Measurements from ENCODE around the gene CD2AP.
"Not testable (repeated sequence)": the region's sequence is repeated elsewhere in the genome, so short reads cannot be mapped to it uniquely, and the experiment has no call there.

Gene CD2AP

DNA sequence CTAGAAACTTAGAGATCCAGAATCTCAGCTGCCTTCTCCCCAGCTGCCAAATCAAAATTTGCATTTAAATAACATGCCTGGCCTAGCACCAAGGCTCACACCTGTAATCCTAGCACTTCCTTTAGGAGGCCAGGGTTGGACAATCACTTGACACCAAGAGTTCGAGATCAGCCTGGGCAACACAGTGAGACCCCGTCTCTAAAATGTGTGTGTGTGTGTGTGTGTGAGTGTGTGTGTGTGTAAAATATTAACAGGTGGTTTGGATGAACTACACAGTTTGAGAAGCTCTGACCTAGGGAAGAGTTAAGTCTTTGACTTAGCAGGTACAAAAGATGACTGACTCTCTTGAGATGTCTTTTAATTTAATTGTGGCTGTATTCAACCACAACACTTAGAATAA is 20.2 kb upstream of the CD2AP start:
- no peak for DNase-seq (ENCODE audit: low read depth in 3 of 3)

DNA sequence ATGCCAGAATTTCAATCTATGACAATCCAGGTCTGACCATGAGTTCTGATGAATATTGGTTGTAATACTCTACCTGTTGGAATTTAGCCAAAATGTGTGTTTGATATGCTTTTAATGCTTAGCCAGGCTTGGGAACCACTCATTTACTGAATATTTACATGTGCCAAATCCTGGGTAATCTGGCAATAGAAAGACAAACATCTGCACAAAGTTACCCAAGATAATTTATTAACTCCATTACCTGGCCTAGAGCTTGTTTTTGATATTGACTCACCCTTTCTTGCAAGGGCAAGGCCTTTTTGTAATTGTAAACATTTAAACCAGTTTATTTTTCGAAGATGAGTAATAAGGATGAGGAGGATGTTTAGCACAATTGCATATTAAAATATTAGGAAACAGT is 13.5 kb upstream of the CD2AP start:
- no peak for DNase-seq (ENCODE audit: low read depth in 3 of 3)

DNA sequence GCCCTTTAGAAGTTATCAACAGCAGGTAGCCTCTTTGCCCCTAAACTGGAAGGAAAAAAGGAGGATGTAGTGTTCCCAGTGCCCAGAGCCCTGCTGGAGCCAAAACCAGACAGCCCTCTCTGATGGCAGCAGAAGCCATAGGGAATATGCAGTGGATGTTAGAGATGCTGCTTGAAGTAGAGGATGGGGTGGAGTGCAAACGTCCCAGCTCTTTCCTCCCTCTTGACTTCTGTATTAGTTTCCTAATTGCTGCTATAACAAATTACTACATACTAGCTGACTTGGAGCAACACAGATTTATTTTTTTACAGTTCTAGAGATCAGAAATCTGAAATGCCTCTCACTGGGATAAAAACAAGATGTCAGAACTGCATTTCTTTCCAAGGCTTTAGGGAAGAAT is 12.5 kb upstream of the CD2AP start:
- DNase-seq (ENCODE audit: low read depth in 3 of 3): no peak

DNA sequence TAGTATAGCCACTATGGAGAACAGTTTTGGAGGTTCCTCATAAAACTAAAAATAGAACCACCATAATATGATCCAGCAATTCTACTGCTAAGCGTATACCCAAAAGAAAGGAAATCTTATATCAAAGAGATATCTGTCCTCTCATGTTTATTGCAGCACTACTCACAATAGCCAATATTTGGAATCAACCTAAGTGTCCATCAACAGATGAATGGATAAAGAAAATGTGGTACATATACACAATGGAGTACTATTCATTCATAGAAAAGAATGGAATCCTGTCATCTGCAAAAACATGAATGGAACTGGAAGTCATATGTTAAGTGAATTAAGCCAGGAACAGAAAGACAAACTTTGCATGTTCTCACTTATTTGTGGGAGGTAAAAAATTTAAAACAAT is 5.7 kb upstream of the CD2AP start:
- no peak for DNase-seq (ENCODE audit: low read depth in 3 of 3)

DNA sequence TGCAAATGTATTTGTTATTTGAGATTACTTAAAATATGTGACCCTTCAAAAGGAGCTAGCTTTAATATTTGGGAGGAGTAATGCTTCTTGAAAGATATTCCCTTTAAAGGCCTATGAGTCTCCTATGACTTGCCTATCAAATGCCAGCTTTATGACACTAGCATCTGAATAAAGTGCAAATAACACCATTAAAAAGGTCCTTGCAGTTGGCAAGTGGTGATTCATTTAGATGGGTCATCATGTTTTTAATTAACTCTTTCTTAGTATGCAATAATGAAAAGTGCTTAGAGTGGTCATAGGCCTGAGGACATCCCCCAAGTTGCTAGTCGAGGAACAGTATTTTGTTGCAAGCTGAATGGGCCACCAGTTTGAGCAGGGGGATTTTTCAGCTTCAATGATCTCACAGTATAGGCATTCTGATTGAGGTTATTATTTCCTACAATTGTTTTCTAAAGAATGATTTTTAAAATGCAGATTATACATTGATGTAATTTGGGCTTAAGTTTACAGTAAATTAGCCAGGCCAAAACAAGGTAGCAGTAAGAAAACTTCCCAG is 3.7 kb upstream of the CD2AP start:
- no peak for DNase-seq (ENCODE audit: low read depth in 3 of 3)

DNA sequence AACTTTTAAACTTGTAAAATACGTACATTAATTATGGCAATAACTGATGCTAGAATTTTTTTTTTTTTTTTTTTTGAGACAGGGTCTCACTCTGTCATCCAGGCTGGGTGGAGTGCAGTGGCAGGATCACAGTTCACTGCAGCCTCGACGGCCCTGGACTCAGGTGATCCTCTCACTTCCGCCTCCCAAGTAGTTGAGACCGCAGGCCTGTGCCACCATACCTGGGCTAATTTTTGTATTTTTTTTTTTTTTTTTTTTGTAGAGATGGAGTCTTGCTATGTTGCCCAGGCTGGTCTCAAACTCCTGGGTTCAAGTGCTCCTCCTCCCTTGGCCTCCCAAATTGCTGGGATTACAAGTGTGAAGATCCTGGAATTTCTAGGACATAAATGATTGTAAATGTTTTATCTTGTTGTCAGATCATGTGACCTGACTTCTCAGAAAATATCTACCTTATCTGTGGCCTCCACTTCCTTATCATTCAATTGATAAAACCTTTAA is 2.2 kb upstream of the CD2AP start:
- no peak for DNase-seq (ENCODE audit: low read depth in 3 of 3)

DNA sequence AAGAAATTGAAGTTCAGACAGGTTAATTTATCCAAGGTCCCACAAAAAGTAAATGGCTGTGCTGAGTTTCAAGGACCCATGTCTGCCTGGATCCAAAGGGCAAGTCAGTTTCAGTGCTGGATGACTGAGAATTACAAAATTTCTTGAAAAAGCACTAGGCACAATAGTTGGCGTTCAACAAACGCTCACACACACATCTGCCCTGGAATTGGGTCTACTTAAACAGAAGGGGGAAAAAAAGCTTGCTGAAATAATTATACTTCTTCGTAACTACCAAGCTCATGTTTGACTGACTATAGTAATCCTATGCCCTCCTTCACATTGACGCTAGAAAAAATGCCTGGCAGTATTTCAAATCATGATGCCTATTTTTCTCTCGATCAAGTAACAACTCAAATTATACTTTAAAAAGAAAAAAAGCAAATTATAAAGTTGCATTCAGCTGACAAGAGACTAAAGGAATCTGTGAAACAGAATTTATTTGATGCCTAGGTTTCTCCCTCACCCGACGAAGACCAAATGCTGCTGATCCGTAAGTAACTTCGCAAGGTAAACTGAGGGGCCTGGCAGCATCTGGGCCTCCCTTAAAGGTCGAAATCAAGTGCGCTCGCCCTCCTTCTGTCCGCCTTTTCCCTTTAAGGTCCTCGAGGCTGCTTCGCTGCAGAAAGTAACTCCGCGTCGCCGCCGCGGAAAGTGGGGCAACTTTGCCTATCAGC is 650 bp upstream of the CD2AP start:
- no peak for DNase-seq (ENCODE audit: low read depth in 3 of 3)

DNA sequence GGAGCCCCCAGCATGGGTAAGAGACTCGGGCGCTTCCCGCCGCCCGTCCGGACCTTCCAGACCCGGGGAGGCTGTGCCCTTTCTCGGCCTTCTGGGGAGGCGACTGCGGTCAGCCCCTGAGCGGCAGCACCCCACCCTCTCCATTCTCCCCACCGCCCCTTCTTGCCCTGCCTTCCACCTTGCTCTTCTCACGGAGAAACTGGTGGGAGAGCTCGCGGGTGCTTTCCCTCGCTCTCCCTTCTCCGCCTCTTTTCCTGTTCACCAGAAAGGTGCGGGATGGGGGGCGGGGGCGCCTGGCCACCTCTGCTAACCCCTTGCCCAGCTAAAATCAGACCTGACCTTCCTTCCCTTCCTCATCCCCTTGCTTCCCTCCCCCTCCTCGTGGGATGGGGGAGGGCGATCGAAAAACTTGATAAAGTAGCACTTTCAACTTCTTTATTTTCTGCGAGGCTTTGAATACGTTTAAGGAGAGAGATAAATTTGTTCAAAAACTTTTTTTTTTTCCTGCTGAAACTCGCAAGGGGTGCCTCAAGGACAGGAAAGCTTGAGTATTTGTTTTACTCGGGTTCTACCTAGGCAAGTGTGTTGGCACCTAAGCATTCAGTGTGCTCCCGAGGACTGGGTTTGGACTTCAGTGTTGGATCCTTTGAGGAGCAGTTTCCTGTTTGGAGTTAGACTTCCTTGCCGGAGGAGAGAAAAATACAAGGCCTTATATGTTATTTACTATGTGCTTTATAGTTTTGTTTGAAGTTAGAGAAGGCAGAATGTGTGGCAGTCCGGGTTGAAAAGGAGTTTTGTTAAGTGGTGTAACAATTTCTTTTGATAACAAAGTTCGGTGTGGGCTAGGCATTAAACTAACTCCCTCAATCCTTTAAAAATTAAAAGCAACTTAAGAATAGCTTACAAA is 897 bp downstream of the CD2AP start:
- DNase-seq (ENCODE audit: low read depth in 3 of 3): no peak

DNA sequence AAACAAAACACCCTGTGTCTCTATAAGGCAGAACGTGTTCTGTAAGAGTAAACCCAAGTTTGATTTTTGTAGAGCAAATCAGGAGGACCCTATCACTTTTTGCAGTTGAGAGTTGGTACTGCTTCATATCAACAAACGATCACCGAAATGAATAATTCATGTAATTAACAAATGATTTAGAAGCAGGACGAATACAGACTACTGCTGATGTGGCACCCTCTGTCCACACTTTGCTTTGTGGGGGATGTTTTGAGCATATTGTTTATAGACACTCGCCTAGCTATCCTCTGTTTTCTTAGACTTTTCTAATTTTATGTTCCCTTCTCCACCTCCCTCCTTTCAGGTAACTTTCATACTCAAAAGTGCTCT is 1.5 kb downstream of the CD2AP start:
- no peak for DNase-seq (ENCODE audit: low read depth in 3 of 3)

DNA sequence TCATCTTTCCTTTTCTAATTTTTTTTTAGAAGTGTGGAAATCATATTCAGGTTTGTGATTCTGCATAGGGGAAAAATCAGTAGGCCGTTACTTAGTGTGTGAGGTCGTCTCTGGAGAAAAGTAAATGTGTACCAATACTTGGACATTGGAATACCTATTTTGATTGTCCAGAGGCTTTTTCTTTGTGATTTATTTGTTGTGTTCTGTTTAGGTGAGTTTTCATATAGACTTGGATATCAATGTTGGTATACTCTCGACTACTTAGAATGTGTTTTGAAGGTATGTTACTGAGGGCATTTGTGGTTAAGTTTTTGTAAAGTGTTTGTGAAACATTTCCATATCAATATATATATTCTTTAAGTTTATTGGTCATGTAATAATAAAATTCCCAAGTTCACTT is 2.3 kb downstream of the CD2AP start:
- DNase-seq (ENCODE audit: low read depth in 3 of 3): no peak

DNA sequence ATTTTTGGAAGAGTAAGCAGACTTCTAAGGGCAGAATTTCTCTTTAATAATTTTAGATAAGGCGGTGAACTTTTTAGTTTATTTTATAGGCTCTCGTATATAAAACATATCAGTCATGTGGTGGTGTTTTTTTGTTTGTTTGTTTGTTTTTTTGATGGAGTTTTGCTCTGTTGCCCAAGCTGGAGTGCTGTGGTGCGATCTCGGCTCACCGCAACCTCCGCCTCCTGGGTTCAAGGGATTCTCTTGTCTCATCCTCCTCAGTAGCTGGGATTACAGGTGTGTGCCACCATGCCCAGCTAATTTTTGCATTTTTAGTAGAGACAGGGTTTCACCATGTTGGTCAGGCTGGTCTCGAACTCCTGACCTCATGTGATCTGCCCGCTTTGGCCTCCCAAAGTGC is 3.6 kb downstream of the CD2AP start:
- not testable (repeated sequence) for DNase-seq (ENCODE audit: low read depth in 3 of 3)

DNA sequence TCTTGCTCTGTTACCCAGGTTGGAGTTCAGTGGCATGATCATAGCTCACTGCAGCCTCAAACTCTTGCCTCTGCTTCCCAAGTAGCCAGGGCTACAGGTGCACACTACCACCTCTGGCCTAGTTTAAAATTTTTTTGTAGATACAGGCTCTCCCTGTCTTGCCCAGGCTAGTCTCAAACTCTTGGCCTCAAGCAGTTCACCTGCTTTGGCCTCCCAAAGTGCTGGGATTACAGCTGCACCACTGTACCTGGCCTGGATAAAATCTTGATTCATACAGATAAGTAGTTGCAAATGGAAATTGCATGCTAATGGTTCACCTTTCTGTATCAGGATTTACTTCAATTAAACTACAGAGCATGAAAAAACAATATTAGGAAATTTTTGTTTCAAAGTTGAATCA is 4.2 kb downstream of the CD2AP start:
- no peak for DNase-seq (ENCODE audit: low read depth in 3 of 3)

DNA sequence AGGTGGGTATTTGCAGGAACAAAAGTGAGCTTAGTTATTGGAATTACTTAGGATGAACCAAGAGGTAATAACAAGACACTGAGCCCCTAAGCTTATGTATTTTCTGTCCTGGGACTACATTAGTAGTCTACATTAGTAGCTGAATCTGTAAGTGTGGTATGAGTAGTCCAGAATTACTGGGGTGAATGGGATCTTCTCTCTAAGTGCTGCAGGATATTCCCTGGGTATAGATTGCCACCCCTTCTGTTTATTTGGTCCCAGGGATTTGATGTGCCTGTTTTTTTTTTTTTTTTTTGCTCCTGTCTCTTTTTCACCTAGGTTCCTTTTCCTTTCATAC is 5.9 kb downstream of the CD2AP start:
- DNase-seq (ENCODE audit: low read depth in 3 of 3): no peak

DNA sequence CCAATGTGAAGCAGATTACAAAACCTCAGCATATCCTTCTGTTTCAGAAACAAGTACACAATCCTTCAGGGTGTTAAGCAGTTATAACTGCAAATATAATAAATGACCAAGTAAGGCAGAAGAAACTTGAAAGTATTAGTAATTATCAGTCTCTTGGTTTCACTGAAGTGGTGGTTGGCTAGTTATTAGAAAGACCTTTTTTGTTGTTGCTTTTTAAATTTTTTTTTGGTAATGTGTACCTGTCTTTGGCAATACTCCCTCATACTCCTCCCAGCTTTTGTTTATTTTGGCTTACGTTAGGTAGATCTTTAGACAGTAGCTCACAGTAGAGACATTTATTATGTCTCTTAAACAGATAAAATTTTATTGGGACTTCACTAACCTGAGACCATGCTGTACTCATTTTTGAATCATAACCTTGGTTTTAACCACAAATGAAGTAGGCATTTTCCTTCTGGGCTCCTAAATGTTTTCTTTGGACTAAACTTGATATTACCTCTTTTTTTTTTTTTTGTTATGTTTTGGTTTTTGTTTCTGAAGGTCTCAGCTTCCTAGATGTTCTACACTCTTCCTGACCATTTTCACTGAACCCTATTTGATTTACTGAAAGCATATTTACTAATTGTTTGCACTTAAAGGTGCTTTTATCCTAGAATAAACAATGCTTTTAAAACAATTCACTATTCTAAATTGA is 6.4 kb downstream of the CD2AP start:
- DNase-seq (ENCODE audit: low read depth in 3 of 3): no peak

DNA sequence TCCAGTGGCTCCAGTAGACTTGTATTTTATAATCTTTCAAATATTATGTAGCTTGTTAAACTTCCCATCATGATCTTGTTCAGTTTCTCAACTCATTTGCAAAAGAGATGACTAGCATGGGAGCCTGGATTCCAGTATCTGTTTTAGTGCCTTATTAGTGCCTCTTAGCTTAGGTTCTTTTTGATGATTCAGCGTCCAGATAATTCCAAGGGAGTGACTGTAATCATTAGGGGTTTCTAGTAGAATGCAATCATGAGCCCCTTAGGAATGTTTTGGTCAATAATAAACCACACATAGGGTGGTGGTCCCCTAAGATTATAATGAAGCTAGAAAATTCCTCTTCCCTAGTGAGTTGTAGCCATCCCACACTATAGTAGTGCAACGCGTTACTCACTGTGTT is 7.0 kb downstream of the CD2AP start:
- DNase-seq (ENCODE audit: low read depth in 3 of 3): no peak

DNA sequence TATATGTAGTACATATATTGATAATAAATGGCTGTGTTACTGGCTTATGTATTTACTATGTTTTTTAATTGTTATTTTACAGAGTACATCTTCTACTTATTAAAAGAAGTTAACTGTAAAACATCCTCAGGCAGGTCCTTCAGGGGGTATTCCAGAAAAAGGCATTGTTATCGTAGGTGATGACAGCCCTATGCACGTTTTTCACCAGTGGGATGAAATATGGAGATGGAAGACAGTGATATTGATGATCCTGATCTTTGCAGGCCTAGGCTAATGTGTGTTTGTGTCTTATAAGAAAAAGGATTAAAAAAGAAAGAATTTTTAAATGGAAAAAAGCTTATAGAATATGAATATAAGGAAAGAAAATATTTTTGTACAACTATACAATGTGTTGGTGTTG is 7.5 kb downstream of the CD2AP start:
- DNase-seq (ENCODE audit: low read depth in 3 of 3): no peak

DNA sequence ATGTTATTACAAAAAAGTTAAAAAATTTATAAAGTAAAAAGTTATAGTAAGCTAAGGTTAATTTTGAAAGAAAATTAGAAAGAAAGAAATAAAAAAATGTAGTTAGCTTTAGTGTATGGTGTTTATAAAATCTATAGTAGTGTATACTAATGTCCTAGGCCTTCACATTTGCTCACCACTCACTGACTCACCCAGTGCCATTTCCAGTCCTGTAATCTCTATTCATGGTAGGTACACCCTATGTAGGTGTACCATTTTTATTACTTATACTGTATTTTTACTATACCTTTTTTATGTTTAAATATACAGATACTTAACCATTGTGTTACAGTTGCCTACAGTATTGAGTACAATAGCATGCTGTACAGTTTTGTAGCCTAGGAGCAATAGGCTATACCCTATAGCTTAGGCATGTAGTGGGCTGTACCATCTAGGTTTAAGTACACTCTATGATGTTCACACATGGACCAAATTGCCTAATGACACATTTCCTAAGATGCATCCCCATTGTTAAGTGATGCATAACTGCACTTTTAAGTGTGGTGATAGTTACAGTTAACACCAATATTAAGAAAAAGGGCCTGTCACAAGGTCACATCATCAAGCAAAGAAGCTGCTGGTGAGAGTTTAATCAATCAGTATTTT is 8.0 kb downstream of the CD2AP start:
- no peak for DNase-seq (ENCODE audit: low read depth in 3 of 3)

DNA sequence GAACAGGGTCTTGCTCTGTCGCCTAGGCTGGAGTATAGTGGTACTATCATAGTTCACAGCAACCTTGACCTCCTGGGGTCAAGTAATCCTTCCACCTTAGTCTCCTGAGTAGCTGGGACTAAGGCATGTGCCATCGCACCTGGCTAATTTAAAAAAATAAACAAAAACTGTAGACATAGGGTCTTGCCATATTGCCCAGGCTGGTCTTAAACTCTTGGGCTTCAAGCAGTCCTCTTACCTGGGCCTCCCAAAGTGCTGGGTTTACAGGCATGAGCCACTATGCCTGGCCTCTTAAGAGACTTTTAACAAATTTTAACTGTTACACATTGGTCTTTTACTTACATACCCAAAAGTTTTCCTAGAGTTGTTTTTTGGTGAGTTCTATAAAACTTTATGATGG is 12.4 kb downstream of the CD2AP start:
- no peak for DNase-seq (ENCODE audit: low read depth in 3 of 3)

DNA sequence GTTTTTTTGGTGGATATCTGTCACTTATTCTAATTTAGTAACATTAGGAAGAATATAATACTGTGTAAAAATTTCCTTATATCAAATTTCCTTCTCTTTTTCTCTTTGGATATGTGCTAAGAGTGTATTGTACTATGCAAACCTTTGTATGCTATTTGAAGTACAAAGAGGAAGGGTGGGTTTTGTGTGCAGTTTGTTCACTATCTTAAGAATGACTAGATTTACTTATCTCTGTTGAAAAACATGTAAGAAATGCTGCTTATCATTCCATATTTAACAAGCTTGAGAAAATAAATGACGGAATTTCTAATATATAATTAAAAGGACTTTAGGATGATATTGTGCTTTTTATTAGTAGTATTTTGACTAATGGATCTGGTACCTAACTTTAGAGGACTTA is 13.1 kb downstream of the CD2AP start:
- no peak for DNase-seq (ENCODE audit: low read depth in 3 of 3)

DNA sequence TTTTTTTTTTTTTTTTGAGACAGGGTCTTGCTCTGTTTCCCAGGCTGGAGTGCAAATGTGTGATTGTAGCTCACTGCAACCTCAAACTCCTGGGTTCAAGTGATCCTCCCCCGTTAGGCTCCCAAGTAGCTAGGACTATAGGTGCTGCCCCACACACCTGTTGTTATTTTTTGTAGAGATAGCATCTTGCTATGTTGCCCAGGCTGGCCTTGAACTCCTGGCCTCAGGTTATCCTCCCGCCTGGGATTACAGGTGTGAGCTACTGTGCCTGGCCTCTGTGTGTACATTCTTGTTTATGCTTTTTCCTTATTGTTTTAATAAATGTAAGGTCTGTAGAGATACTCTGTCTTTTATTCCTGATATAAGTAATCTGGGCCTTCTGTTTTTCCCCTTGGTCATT is 14.8 kb downstream of the CD2AP start:
- no peak for DNase-seq (ENCODE audit: low read depth in 3 of 3)

DNA sequence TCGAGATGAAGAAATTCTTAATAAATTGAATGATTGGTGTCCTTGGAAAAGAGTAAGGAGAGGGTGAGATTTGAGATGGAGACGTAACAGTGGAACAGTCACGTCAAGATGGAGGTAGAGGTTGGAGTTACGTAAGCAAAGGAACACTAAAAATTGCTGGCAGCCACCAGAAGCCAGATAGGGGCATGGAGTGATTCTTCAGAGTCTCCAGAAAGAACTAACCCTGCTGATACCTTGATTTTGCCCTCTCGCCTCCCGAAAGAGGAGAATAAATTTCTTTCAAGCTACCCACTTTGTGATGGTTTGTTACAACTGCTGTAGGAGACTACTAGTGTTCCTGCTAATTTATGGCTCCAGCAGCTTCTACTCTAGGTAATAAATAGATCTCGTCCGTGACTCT is 17.6 kb downstream of the CD2AP start:
- no peak for DNase-seq (ENCODE audit: low read depth in 3 of 3)

DNA sequence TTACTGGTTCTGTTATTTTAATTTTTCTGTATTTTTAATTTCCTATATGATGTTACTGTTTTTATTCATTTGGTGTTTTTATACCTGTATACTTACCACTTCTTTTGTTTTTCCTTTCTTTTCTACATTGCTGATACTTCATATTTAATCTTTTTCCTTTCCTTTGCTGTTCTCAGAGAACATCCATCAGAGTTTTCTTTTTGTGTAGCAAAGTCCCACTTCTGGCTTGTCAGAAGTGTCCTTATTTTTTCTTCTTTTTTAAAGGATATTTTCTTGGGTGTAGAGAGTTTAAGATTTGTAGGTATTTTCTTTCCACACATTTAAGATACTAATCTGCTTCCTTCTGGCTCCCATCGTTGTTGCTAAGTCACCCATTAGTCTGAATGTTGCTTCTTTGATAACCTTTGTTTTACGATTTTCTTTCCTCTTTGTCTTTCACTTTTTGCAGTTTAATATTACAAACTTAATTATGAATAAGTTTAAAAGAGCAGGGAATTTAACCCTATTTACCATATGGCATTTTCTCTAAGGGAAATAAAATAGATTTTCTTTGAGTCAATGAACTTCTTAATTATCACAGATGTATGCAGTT is 18.5 kb downstream of the CD2AP start:
- no peak for DNase-seq (ENCODE audit: low read depth in 3 of 3)

All from stimulated activated CD4-positive, alpha-beta T cell treated with anti-CD3 and anti-CD28 coated beads, TNF-alpha, amount 100 ng/mL, for 4 hours (primary cell).